WTC11 (cell line): ENCODE data around the gene SDHAF3.

ENCODE experiments used
- ATF3 ChIP-seq: sonication (generic); formaldehyde crosslinking; conservative IDR thresholded peaks from 2 replicates; pipeline ENCODE4 v1.8.1; 2022; ENCODE audit warnings: mild to moderate bottlenecking, missing genetic modification reagents
- TCF7 ChIP-seq: sonication (generic); formaldehyde crosslinking; IDR thresholded peaks from 2 replicates; pipeline ENCODE4 v1.8.0; 2022; ENCODE audit warnings: mild to moderate bottlenecking, low read depth, missing genetic modification reagents, moderate library complexity
- TF ChIP-seq, protein P1 (sequence below): sonication (generic); formaldehyde crosslinking; IDR thresholded peaks from 2 replicates; pipeline ENCODE4 v1.8.0; 2022; ENCODE audit warnings: mild to moderate bottlenecking, missing genetic modification reagents
- TF ChIP-seq, protein P2 (sequence below): sonication (generic); formaldehyde crosslinking; IDR thresholded peaks from 2 replicates; pipeline ENCODE4 v1.8.1; 2022; ENCODE audit warnings: mild to moderate bottlenecking, missing genetic modification reagents, moderate library complexity, borderline replicate concordance
- TF ChIP-seq, protein P3 (sequence below): fragments of 200-600 bp; IDR thresholded peaks from 2 replicates; pipeline ENCODE4 v1.8.0; 2022; ENCODE audit warnings: antibody characterized with exemption

DNA sequence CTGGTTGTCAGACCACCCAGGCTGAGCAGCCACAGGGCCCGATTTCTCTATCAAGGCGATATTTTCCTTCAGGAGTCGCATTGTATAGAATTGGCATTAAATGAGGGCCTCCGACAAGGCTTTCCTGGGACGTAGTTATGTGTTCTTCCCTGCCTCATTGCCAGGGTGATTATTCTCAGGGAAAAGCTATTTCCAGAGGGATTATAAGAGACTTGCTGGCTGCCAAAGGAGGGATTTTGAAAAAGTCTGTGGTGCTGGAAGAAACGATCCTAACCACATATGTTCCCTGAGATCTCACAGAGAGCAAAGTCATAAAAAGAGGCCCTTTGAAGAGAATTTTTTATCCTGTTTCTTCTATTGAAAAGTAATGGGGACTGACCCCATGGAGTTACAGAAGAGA is 27.7 kb upstream of the SDHAF3 start:
- TF ChIP-seq, protein P1, sequence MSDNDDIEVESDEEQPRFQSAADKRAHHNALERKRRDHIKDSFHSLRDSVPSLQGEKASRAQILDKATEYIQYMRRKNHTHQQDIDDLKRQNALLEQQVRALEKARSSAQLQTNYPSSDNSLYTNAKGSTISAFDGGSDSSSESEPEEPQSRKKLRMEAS, result no peak
- TF ChIP-seq, protein P2, sequence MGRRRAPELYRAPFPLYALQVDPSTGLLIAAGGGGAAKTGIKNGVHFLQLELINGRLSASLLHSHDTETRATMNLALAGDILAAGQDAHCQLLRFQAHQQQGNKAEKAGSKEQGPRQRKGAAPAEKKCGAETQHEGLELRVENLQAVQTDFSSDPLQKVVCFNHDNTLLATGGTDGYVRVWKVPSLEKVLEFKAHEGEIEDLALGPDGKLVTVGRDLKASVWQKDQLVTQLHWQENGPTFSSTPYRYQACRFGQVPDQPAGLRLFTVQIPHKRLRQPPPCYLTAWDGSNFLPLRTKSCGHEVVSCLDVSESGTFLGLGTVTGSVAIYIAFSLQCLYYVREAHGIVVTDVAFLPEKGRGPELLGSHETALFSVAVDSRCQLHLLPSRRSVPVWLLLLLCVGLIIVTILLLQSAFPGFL, result no peak
- TF ChIP-seq, protein P3, sequence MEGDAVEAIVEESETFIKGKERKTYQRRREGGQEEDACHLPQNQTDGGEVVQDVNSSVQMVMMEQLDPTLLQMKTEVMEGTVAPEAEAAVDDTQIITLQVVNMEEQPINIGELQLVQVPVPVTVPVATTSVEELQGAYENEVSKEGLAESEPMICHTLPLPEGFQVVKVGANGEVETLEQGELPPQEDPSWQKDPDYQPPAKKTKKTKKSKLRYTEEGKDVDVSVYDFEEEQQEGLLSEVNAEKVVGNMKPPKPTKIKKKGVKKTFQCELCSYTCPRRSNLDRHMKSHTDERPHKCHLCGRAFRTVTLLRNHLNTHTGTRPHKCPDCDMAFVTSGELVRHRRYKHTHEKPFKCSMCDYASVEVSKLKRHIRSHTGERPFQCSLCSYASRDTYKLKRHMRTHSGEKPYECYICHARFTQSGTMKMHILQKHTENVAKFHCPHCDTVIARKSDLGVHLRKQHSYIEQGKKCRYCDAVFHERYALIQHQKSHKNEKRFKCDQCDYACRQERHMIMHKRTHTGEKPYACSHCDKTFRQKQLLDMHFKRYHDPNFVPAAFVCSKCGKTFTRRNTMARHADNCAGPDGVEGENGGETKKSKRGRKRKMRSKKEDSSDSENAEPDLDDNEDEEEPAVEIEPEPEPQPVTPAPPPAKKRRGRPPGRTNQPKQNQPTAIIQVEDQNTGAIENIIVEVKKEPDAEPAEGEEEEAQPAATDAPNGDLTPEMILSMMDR, result no peak
- TF ChIP-seq TCF7 (no peak), ATF3 (CRISPR knock-in tag) (no peak)
